ENCODE results near the gene TUBB4A. TPM values are rescaled to one million over a fixed set of nuclear protein-coding genes. Genes with fewer than 3 reads are reported as not detected.
A peak's percentile ranks its signal among the peaks of the same experiment; 100 is the strongest.

TUBB4A gene
- total RNA-seq, 2 donors from 2014 or later, result 0.44 to 1.4 TPM

GRCh38 chr19:6521718-6522646 is 19.9 kb upstream of the TUBB4A start:
- Histone ChIP-seq H3K4me3 (no peak overlapping the region), H3K36me3 (no peaks in the 10 kb centered on the region), H3K9ac (ENCODE audit: low read depth in 2 of 2, low read length in 2 of 2) (no peak overlapping the region), H3K9me3 (no peaks in the 10 kb centered on the region), H3K27ac (no peak overlapping the region), H3K27me3 (no peaks in the 10 kb centered on the region), H3K4me1 (no peaks in the 10 kb centered on the region)
- no peak for TF ChIP-seq CTCF (IDR thresholded peaks at IDR 0.05)
- DNase-seq, result no peak
- intact Hi-C loops (cut with DNase I), result no loop called here

- Histone ChIP-seq H3K27me3 (no peaks in the 10 kb centered on the region), H3K27ac (no peak overlapping the region), H3K9ac (ENCODE audit: low read depth in 2 of 2, low read length in 2 of 2) (no peak overlapping the region), H3K4me3 (no peak overlapping the region), H3K9me3 (no peaks in the 10 kb centered on the region), H3K4me1 (no peaks in the 10 kb centered on the region), H3K36me3 (no peaks in the 10 kb centered on the region)
- TF ChIP-seq CTCF (IDR thresholded peaks at IDR 0.05), result no peak
- DNase-seq, result no peak
- intact Hi-C loops (cut with DNase I), result loop anchor here (10.0 kb wide), 1 partner anchor 346 kb away; no protein-coding TSS in a partner anchor
These were observed 17.2 kb upstream of the TUBB4A start for GRCh38 chr19:6519289-6519688.

DNA sequence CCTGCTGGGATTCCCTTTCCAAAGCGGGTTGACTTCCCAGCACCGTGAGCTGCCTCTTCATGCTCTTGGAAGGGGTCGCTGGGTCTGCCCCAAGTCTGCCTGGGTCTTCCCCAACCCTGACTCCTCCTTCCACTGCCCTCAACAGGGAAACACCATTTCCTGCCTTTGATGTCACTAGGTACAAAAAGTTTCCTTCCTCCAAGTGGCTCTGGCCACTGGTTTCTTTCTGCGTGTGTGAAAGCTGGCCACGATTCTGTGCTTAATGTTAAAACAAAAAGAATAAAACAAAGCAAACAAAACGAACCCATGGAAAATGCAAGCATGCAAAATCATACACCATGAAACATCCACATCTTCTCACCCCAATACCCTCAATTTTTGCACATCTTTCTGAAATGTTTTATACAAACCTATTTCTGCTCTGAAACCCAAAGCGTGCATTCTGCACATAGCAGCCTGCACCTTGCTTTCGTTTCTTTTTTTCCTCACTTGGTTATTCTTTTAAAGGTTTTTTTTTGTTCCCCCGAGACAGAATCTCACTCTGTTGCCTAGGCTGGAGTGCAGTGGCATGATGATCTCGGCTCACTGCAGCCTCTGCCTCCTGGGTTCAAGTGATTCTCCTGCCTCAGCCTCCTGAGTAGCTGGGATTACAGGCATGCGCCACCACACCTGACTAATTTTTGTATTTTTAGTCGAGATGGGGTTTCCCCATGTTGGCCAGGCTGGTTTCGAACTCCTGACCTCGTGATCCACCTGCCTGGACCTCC is 16.2 kb upstream of the TUBB4A start:
- no peak for TF ChIP-seq CTCF (IDR thresholded peaks at IDR 0.05)
- Histone ChIP-seq H3K9me3 (no peaks in the 10 kb centered on the region), H3K27ac (no peak overlapping the region), H3K4me3 (no peak overlapping the region), H3K36me3 (no peaks in the 10 kb centered on the region), H3K9ac (ENCODE audit: low read depth in 2 of 2, low read length in 2 of 2) (no peak overlapping the region), H3K27me3 (no peaks in the 10 kb centered on the region), H3K4me1 (no peaks in the 10 kb centered on the region)
- intact Hi-C loops (cut with DNase I), result loop anchor here (10.0 kb wide), 1 partner anchor 346 kb away; no protein-coding TSS in a partner anchor
- no peak for DNase-seq

DNA sequence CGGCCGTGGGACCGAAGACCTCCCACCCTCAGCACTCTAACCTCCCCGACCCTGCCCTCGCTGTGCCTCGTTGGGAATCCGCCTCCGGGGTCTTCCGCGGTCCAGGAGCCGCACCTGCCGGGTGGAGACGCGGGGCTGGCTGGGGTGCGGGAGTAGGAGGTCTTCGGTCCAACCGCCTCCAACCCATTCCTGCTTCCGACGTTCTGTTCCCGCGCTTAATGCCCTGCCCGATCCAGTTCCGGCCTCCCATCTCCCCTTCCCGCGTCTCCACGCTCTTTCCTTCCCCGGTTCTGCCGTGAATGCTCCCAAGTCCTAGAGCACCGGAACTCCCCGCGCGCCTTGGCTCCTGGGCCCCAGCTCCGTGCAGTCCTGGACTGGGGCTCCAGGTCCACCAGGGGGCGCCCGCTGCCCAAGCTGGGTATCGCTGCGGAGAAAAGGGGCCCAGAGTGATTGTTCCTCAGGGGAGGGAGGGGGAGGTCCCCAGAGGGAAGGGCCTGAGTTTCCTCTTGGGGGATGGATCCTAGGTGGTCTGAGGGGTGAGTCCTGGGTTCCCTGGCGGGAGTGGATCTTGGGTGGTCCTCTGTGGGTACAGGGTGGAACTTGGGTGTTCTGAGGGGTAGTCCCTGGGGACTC is 14.7 kb upstream of the TUBB4A start:
- H3K36me3 ChIP-seq, result no peaks in the 10 kb centered on the region
- H3K4me1 ChIP-seq, result no peaks in the 10 kb centered on the region
- peak; percentile 94 for DNase-seq
- H3K9me3 ChIP-seq, result no peaks in the 10 kb centered on the region
- H3K27me3 ChIP-seq, result no peaks in the 10 kb centered on the region
- peak overlapping the region; percentile 71 to 78 for H3K9ac ChIP-seq (ENCODE audit: low read depth in 2 of 2, low read length in 2 of 2)
- peak; percentile 95 for TF ChIP-seq CTCF (IDR thresholded peaks at IDR 0.05)
- peak overlapping the region; percentile 59 for H3K4me3 ChIP-seq
- intact Hi-C loops (cut with DNase I), result loop anchor here (2.0 to 10.0 kb wide), 2 partner anchors 116 to 348 kb away; no protein-coding TSS in a partner anchor
- peak overlapping the region; percentile 63 for H3K27ac ChIP-seq
